ENCODE results near the gene MAP3K13. TPM values are rescaled to one million over a fixed set of nuclear protein-coding genes. Genes with fewer than 3 reads are reported as not detected.

The MAP3K13 gene
- total and polyA plus RNA-seq, 2 of the 13 experiments (the other 11 are each of a cell fraction or from before 2014, with no cell fraction given), result 24.2 to 26.5 TPM

DNA sequence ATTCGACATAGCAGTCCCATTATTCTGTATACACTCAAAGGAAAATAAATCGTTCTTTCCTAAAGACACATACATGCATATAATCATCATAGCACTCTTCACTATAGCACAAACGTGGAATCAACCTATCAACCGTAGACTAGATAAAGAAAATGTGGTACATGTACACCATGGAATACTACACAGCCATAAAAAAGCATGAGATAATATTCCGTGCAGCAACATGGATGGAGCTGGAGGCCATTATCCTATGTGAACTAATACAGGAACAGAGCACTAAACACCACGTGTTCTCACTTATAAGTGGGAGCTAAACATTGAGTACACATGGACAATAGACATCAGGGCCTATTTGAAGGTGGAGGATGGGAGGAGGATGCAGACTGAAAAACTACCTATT, 12.1 kb upstream of the MAP3K13 start (continued):
- no peak for TF ChIP-seq RFX5 (IDR thresholded peaks at IDR 0.05; ENCODE audit: low read depth, low read length)
- TF ChIP-seq ZNF446 (CRISPR knock-in tag; IDR thresholded peaks at IDR 0.05), result no peak
- no peak for TF ChIP-seq SOX5 (CRISPR knock-in tag; IDR thresholded peaks at IDR 0.05; ENCODE audit: borderline replicate concordance)
- TF ChIP-seq KLF15 (CRISPR knock-in tag; IDR thresholded peaks at IDR 0.05; ENCODE audit: borderline replicate concordance), result no peak
- no peak for TF ChIP-seq JARID2 (CRISPR knock-in tag; IDR thresholded peaks at IDR 0.05; ENCODE audit: insufficient replicate concordance)
- TF ChIP-seq NFKB2 (CRISPR knock-in tag; IDR thresholded peaks at IDR 0.05; ENCODE audit: borderline replicate concordance), result no peak
- TF ChIP-seq NAIF1 (CRISPR knock-in tag; IDR thresholded peaks at IDR 0.05; ENCODE audit: borderline replicate concordance), result no peak
- TF ChIP-seq ZNF7 (CRISPR knock-in tag; IDR thresholded peaks at IDR 0.05), result no peak
- no peak for TF ChIP-seq MAZ (IDR thresholded peaks at IDR 0.05; ENCODE audit: borderline replicate concordance, low read depth, low read length)
- TF ChIP-seq MAZ (CRISPR knock-in tag; IDR thresholded peaks at IDR 0.05; ENCODE audit: low read depth), result no peak
- TF ChIP-seq ZGPAT (CRISPR knock-in tag; IDR thresholded peaks at IDR 0.05), result no peak
- TF ChIP-seq ZKSCAN5 (CRISPR knock-in tag; IDR thresholded peaks at IDR 0.05), result no peak
- TF ChIP-seq ZBTB7B (CRISPR knock-in tag; IDR thresholded peaks at IDR 0.05), result no peak

GRCh38 chr3:185351396-185351795, 11.5 kb upstream of the MAP3K13 start:
- CTCF ChIA-PET (ENCODE audit: low intra/inter-chr PET ratio, low total read pairs), result no interaction called here
- BruUV-seq (replicated peaks), result no TSS peak
- no peaks in the 10 kb centered on the region for H3K27me3 ChIP-seq (ENCODE audit: control insufficient read depth in 1 of 2, insufficient read depth in 2 of 2, low read length in 2 of 2)
- no peak overlapping the region for H3K4me2 ChIP-seq (ENCODE audit: low read depth, low read length)
- H3K4me1 ChIP-seq (ENCODE audit: insufficient read depth, low read length), result no peaks in the 10 kb centered on the region
- DNase-seq (ENCODE audit: low spot score) (no peak), FAIRE-seq (no peak), ATAC-seq (no peak)
- TF ChIP-seq, protein P1, sequence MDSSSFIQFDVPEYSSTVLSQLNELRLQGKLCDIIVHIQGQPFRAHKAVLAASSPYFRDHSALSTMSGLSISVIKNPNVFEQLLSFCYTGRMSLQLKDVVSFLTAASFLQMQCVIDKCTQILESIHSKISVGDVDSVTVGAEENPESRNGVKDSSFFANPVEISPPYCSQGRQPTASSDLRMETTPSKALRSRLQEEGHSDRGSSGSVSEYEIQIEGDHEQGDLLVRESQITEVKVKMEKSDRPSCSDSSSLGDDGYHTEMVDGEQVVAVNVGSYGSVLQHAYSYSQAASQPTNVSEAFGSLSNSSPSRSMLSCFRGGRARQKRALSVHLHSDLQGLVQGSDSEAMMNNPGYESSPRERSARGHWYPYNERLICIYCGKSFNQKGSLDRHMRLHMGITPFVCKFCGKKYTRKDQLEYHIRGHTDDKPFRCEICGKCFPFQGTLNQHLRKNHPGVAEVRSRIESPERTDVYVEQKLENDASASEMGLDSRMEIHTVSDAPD (CRISPR knock-in tag; IDR thresholded peaks at IDR 0.05), result no peak
- TF ChIP-seq ATF7 (IDR thresholded peaks at IDR 0.05), result peak; percentile 82
- TF ChIP-seq ATF7 (CRISPR knock-in tag; IDR thresholded peaks at IDR 0.05), result no peak
- TF ChIP-seq HCFC1 (IDR thresholded peaks at IDR 0.05; ENCODE audit: low read depth, low read length), result no peak
- H3K9ac ChIP-seq (ENCODE audit: insufficient read depth, low read depth, low read length), result no peak overlapping the region
- H3K79me2 ChIP-seq (ENCODE audit: insufficient read depth, low read length), result peaks cover 20% of the 10 kb centered on the region
- intact Hi-C loops (cut with micrococcal nuclease; ENCODE audit: unreplicated experiment), result no loop called here
- H3K36me3 ChIP-seq (replicated peaks in 1 of 2; ENCODE audit: control insufficient read depth in 1 of 2, insufficient read depth in 2 of 2, low read length in 2 of 2), result peaks cover 0 to 10% of the 10 kb centered on the region in 2 experiments; a peak in 2 of 5 replicates
- POLR2A ChIA-PET, result no interaction called here
- H3K27ac ChIP-seq (ENCODE audit: extremely low read length, insufficient read depth, low read length), result no peak overlapping the region
- H4K20me1 ChIP-seq (ENCODE audit: insufficient read depth, low read length), result no peaks in the 10 kb centered on the region
- in situ Hi-C loops (cut with HindIII; ENCODE audit: extremely low pct_ligation_motif_present, low pct_unique_long_range_greater_than_20kb), result no loop called here
- WGBS (ENCODE audit: low lambda C conversion rate), result 96% methylated on average over 2 of the region's 2 CpGs
- no peaks in the 10 kb centered on the region for H3K9me3 ChIP-seq (ENCODE audit: low read length)
- H3K4me3 ChIP-seq (replicated peaks in 1 of 3; ENCODE audit: insufficient read depth in 1 of 3, low read depth in 2 of 3, low read length in 3 of 3), result no peak overlapping the region
- no peak overlapping the region for H2AFZ ChIP-seq (ENCODE audit: low read length)

All from HepG2 (cell line).